HepG2 (cell line): Measurements from ENCODE around the gene NOL12. TPM values are rescaled to one million over a fixed set of nuclear protein-coding genes. Genes with fewer than 3 reads are reported as not detected.

Experiments
- CHCHD3 ChIP-seq: sonication (generic); formaldehyde crosslinking; IDR thresholded peaks from 2 replicates; pipeline ENCODE4 v1.8.0; 2022; ENCODE audit warnings: mild to moderate bottlenecking, missing genetic modification reagents, moderate library complexity
- CREB3 ChIP-seq: sonication (generic); formaldehyde crosslinking; IDR thresholded peaks from 2 replicates; pipeline ENCODE4 v1.5.0; 2020; ENCODE audit warnings: missing genetic modification reagents
- DPF2 ChIP-seq: sonication (generic); formaldehyde crosslinking; IDR thresholded peaks from 2 replicates; pipeline ENCODE4 v1.4.0; 2020; ENCODE audit warnings: mild to moderate bottlenecking, low read depth, missing genetic modification reagents, borderline replicate concordance
- EEA1 ChIP-seq: sonication (generic); formaldehyde crosslinking; IDR thresholded peaks from 2 replicates; pipeline ENCODE4 v1.5.1; 2020; ENCODE audit warnings: mild to moderate bottlenecking, missing genetic modification reagents, borderline replicate concordance
- GATAD1 ChIP-seq: IDR thresholded peaks from 2 replicates; pipeline ENCODE4 v1.6.1; 2016; ENCODE audit warnings: missing genetic modification reagents, missing compliant biosample characterization
- HOXA5 ChIP-seq: sonication (generic); formaldehyde crosslinking; IDR thresholded peaks from 2 replicates; pipeline ENCODE4 v1.4.0; 2020; ENCODE audit warnings: missing genetic modification reagents
- KLF12 ChIP-seq: sonication (generic); formaldehyde crosslinking; IDR thresholded peaks from 2 replicates; pipeline ENCODE4 v1.4.0; 2020; ENCODE audit warnings: missing genetic modification reagents, borderline replicate concordance
- PBX2 ChIP-seq: IDR thresholded peaks from 2 replicates; pipeline ENCODE4 v1.6.1; 2016; ENCODE audit warnings: control low read depth
- PRDM10 ChIP-seq: sonication (generic); formaldehyde crosslinking; IDR thresholded peaks from 2 replicates; pipeline ENCODE4 v1.4.0; 2020; ENCODE audit warnings: low read depth, missing genetic modification reagents
- RAD21 ChIP-seq: fragments of 450-650 bp; formaldehyde crosslinking; IDR thresholded peaks from 2 replicates; pipeline ENCODE4 v1.5.0; 2020; ENCODE audit warnings: mild to moderate bottlenecking
- RBAK ChIP-seq: sonication (generic); formaldehyde crosslinking; IDR thresholded peaks from 2 replicates; pipeline ENCODE4 v1.5.1; 2020; ENCODE audit warnings: mild to moderate bottlenecking, missing genetic modification reagents
- RNF2 ChIP-seq: fragments of 450-650 bp; conservative IDR thresholded peaks from 2 replicates; pipeline ENCODE4 v1.6.1; 2016; ENCODE audit warnings: low read depth
- ZNF335 ChIP-seq: sonication (generic); formaldehyde crosslinking; IDR thresholded peaks from 2 replicates; pipeline ENCODE4 v1.4.0; 2020; ENCODE audit warnings: missing genetic modification reagents
- ZNF362 ChIP-seq: sonication (generic); formaldehyde crosslinking; IDR thresholded peaks from 2 replicates; pipeline ENCODE4 v1.4.0; 2020; ENCODE audit warnings: missing genetic modification reagents, mild to moderate bottlenecking, borderline replicate concordance
- ZNF451 ChIP-seq: sonication (generic); formaldehyde crosslinking; IDR thresholded peaks from 2 replicates; pipeline ENCODE4 v1.5.0; 2020; ENCODE audit warnings: mild to moderate bottlenecking, missing genetic modification reagents
- ZNF546 ChIP-seq: sonication (generic); formaldehyde crosslinking; conservative IDR thresholded peaks from 2 replicates; pipeline ENCODE4 v1.8.1; 2023; ENCODE audit warnings: mild to moderate bottlenecking, missing genetic modification reagents
- ZNF549 ChIP-seq: sonication (generic); formaldehyde crosslinking; IDR thresholded peaks from 2 replicates; pipeline ENCODE4 v1.5.0; 2020; ENCODE audit warnings: missing genetic modification reagents
- ZNF563 ChIP-seq: sonication (generic); formaldehyde crosslinking; IDR thresholded peaks from 2 replicates; pipeline ENCODE4 v1.8.0; 2022; ENCODE audit warnings: mild to moderate bottlenecking, moderate library complexity, missing genetic modification reagents
- ZNF576 ChIP-seq: sonication (generic); formaldehyde crosslinking; IDR thresholded peaks from 2 replicates; pipeline ENCODE4 v1.4.0; 2020; ENCODE audit warnings: mild to moderate bottlenecking, missing genetic modification reagents
- ZNF598 ChIP-seq: sonication (generic); formaldehyde crosslinking; IDR thresholded peaks from 2 replicates; pipeline ENCODE4 v1.5.1; 2020; ENCODE audit warnings: mild to moderate bottlenecking, missing genetic modification reagents, borderline replicate concordance
- ZNF773 ChIP-seq: sonication (generic); formaldehyde crosslinking; IDR thresholded peaks from 2 replicates; pipeline ENCODE4 v1.4.0; 2020; ENCODE audit warnings: missing genetic modification reagents, borderline replicate concordance
- ZNF777 ChIP-seq: sonication (generic); formaldehyde crosslinking; IDR thresholded peaks from 2 replicates; pipeline ENCODE4 v1.4.0; 2020; ENCODE audit warnings: missing genetic modification reagents
- ZSCAN12 ChIP-seq: sonication (generic); formaldehyde crosslinking; IDR thresholded peaks from 2 replicates; pipeline ENCODE4 v1.9.0; 2021; ENCODE audit warnings: mild to moderate bottlenecking, missing genetic modification reagents
- polyA plus RNA-seq, 8 experiments: library from polyadenylated mRNA; depleted of rRNA in 3 of 8; stranded (reverse) in 7 of 8; unstranded in 1 of 8; fragments of >200 nt; fragmentation: Illumina TruSeq in 4 of 8; extraction: Trizol in 4 of 8; gene quantifications; 2 replicates each; pipeline versions ENCODE4 v1.2.1 to v1.2.3, GENCODE V29; 2011 to 2016; ENCODE audit warnings: low read depth in 4 of 8, missing spikeins in 1 of 8, mixed read lengths in 1 of 8; ENCODE audit not compliant: insufficient read depth in 1 of 8
- total RNA-seq, 5 experiments: library from RNA; depleted of rRNA; stranded (reverse); fragments of >200 nt; fragmentation: Illumina TruSeq; extraction: Trizol; gene quantifications; 2 replicates each; pipeline ENCODE4 v1.2.3, GENCODE V29; 2016; ENCODE audit warnings: low read depth in 1 of 5

Gene NOL12
- total and polyA plus RNA-seq, 2 of the 13 experiments (the other 11 are each of a cell fraction or from before 2014, with no cell fraction given): 14.3 to 31.4 TPM

GRCh38 chr22:37674951-37675929, 10.9 kb upstream of the NOL12 start, which contains the start of gene LGALS1 (continued):
- TF ChIP-seq ZNF362 (CRISPR knock-in tag) (0 out of 2 replicates have a peak, but pooled peaks have one; percentile 34), ZNF777 (no peak), ZNF549 (no peak), ZNF546 (CRISPR knock-in tag) (0 out of 2 replicates have a peak, but pooled peaks have one; percentile 39), KLF12 (CRISPR knock-in tag) (peak; percentile 41; the same call in 1 of the 2 replicates), CREB3 (CRISPR knock-in tag) (no peak), RBAK (CRISPR knock-in tag) (no peak), RAD21 (CRISPR knock-in tag) (0 out of 2 replicates have a peak, but pooled peaks have one; percentile 11), RNF2 (no peak), EEA1 (CRISPR knock-in tag) (no peak), ZNF576 (CRISPR knock-in tag) (no peak), CHCHD3 (CRISPR knock-in tag) (no peak), PRDM10 (CRISPR knock-in tag) (no peak), ZNF773 (CRISPR knock-in tag) (no peak), HOXA5 (no peak), GATAD1 (CRISPR knock-in tag) (0 out of 2 replicates have a peak, but pooled peaks have one; percentile 9), ZSCAN12 (CRISPR knock-in tag) (no peak), PBX2 (CRISPR knock-in tag) (no peak), DPF2 (CRISPR knock-in tag) (0 out of 2 replicates have a peak, but pooled peaks have one; percentile 27), ZNF451 (CRISPR knock-in tag) (no peak), ZNF335 (CRISPR knock-in tag) (no peak), ZNF598 (CRISPR knock-in tag) (no peak), ZNF563 (no peak)
